Measurements from ENCODE around the gene SPATS2.

SPATS2 gene

DNA sequence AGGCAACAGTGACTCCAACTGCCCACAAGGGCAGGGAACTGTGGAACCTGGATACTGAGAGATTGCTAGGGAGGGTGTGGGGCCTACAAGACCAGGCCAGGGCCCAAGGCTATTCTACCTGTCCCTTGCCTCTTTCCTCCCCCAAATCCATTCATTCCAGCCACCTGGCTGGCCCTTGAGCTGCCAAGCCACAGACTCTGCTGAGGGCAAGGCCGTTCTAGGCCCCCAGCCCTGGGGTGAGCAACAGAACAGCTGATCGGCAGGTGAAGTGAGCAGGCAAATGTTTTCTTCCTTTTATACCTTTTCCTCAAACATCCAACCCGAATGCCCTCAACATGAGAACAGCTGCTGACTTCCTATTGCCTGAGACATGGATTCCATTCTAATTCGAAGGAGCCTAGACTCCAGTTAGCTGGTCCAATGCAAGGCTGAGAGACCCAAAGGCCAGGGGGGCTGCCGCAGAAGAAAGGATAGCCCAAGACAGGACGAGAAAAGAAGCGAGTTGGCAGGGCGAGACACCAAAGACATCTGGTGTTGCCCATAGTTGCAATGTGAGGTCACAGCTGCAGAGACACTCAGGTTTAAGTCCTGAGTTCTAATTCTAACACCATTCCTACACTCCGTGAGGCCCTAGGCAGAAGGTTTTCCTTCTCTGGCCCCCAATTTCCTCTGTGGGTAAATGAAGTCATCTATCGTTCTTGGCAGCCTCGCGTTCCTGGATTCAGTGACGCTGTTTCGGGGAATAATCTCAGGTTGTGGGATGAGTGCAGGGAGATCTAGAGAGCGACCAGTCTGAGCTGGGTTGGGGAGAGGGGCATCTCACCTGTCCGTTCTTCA is 31.9 kb upstream of the SPATS2 start:
- in situ Hi-C loops (cut with MboI; ENCODE audit: low sequenced_read_pairs) = loop anchor here (10.0 kb wide), 1 partner anchor 51 kb away; no protein-coding TSS in a partner anchor

DNA sequence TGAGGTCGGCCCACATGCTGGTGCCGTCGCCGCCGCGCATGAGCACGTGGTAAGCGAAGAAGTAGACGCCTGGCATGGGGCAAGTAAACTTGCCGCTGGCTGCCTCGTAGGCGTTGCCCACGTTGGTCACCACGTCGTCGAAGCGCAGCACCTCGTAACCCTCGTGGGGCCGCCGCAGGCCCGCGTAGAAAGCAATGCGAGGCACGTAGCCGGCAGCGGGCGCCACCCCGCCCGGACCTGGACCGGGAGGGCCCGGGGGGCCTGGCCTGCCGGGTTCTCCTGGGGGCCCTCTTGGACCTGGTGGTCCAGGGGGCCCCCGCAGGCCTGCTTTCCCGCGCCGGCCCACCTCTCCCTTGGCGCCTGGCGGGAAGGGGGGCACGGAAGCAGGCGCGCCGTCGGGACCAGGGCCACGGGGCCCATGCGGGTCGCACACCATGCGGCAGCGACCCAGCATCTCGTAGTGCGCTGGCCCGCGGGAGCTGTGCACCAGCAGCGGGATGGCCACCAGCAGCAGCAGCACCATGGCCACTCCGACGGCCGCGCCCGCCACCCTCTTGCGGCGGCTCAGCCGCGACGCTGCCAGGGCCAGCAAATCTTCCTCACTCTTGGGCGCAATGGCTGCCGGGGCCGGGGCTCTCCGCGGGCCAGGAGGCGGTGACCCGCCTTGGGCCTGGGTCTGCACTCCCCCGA is 31.2 kb upstream of the SPATS2 start:
- in situ Hi-C loops (cut with MboI; ENCODE audit: low sequenced_read_pairs) = loop anchor here (10.0 kb wide), 1 partner anchor 51 kb away; no protein-coding TSS in a partner anchor

DNA sequence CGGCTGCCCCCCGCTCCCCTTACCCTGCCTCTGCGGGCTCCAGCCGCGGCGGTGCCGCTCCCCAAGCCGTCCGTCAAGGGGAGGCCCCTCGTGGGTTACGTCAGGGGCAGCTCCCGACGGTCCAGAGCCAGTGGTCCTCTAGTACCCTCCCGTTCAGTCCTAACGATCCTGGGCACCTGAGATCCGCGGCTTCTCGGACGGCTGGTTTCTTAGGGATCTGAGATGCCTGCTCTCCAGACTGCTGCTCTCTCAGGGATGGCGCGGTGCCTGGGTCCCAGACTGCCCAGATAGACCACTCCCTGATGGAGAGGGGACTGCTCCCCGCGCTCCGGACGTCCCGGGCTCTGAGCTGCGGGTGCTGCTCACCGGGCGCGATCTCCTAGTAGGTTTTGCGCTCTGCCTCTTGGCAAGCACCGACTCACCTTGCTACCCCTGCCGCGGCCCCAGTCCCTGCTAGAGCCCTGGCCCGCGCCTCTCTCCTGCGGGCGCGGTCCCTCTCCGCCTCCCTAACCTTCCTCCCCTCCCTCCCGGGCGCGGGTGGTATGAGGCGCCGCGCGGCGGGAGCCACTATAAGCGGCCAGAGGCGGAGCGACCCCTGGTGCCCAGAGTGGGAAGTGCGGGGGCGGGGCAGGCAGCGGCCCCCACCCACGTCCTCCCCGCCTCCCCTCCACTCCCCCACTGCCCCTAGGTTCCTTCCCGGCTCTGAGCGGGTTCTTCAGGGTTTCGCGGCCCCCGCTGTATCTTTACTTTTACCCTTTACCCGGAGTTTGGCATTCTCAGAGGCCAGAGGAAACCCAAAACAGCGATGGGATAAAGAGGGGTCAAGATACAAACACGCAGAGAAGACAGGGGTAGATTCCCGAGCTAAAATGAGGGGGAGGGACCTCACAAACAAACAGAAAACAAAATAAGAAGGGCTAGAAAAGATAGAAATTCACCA is 30.3 kb upstream of the SPATS2 start, which contains the start of gene C1QL4:
C1QL4 (minus strand) TSS at position 544 of the 940 bp plus-strand sequence. CDS start 711 bp downstream, outside the sequence.
- in situ Hi-C loops (cut with MboI; ENCODE audit: low sequenced_read_pairs) = loop anchor here (10.0 kb wide), 1 partner anchor 52 kb away; no protein-coding TSS in a partner anchor

DNA sequence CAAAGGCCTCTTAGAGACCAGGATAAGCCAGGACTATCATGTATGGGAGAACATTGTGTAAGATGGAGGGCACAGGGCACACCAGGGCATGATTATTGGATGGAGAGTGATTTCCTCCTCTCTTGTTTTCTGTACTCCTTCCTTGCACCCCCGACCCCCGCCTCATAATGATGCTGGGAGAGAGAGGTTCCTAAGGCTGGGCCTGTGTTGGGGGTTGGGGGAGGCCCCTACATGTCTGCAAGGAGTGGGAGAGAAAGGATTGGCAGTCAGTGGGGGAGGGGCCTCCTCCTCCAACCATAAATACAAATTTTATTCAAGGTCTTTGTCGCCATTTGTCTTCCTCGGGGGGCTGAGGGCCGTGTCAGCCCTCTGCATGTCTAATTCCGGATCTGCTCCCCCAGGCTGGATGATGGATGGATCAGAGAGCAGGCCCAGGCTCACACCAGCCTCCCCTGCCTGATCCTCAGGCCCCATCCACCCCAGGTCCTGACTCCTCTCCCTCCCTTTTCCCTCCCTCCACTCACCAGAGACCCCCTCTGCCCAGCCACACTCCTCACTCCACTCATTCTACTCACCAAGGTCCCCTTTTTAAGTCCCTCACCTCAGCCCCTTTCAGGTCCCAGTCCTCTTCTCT is 28.3 kb upstream of the SPATS2 start:
- in situ Hi-C loops (cut with MboI; ENCODE audit: low sequenced_read_pairs) = loop anchor here (10.0 kb wide), 1 partner anchor 54 kb away; no protein-coding TSS in a partner anchor

DNA sequence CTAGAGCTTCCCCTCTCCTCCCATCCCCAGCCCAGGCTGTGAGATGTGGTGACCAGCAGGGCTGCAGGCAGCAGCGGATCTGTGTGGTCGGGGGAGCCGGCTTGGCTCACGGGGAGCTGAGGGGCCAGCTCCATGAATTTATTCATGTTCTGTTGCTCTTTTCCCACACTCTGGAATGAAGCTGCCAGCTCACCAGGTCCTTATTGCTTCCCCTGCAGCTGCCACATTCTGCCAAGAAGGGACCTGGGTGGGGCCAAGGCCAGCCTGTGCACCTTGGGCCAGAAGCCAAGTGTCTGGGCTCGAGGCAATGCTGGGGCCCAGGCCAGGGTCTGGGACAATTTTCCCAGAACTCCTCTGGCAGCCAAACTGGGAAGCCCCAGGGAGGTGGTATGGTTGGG is 27.8 kb upstream of the SPATS2 start:
- in situ Hi-C loops (cut with MboI; ENCODE audit: low sequenced_read_pairs) = loop anchor here (10.0 kb wide), 1 partner anchor 55 kb away; no protein-coding TSS in a partner anchor

DNA sequence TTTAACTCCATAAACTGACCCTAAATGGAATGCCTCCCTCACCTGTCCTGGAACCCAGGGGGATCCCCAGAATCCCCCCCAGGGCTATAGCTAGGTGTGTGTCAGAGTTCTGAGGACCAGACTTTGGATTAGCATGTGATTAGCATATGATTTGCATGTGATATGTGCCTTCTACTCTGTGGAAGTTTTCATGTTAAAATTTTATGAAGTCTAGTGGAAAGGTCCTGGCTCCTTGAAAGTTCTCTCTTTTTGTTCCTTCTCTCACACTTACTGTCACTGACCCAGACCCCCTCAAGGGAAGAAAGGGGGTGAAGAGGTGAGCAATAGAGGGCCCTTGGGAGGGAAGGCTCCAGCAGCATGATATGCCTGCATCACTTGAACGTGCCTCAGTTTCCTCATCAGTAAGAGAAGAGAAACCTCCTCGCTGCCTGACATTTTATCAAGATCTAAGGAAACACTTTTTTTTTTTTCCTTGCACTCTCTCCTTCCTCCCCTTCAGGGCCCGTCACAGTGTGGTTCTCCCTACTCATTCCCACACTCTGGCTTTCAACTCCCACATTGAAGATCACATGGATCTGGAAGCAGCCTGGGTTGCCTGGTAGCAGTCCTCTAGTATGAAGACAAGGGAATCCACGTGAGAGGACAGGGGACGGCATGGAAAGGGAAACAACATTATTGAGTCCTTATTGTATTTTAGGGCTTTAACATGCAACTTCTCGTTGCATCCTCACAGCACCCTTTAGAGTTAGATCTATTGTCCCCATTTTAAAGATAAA is 27.0 kb upstream of the SPATS2 start:
- in situ Hi-C loops (cut with MboI; ENCODE audit: low sequenced_read_pairs) = no loop called here

DNA sequence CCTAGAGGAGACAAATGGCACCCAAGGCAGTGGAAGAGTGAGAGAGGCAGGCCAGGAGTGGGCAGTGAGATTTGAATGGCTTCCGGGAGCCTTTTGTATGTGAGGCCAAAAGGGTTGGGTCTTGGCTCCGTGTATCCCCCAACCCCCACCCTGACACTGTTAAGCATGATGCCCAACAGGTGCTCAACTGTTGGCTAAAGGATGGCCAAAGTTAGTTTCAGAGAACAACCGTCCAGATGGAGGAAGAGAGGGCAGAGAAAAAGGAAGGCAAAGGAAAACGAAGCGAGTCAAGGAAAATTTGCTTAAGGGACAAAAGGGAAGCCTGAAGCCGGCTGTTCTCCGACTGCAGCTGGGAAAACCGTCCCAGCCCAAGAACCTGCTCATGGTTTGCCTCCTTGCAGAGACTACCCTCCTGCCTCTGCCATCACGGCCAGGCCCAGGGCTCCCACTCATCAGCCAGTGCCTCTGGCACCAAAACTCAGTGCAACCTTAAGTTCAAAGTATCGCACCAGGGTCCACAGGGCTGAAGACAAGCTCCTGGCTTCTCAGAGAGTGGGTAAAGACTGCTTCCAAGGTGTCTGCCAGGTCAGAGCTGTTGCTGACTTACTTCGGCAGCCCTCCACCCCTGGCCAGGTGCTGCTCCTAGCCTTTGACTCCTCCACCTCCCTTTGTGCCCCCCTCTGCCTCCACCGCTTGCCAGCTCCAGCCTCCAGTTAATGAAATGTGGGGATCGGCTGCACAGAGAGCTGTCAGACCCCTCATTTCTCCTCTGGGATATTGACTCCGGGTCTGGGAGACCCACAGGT is 26.1 kb upstream of the SPATS2 start:
- in situ Hi-C loops (cut with MboI; ENCODE audit: low sequenced_read_pairs) = no loop called here

DNA sequence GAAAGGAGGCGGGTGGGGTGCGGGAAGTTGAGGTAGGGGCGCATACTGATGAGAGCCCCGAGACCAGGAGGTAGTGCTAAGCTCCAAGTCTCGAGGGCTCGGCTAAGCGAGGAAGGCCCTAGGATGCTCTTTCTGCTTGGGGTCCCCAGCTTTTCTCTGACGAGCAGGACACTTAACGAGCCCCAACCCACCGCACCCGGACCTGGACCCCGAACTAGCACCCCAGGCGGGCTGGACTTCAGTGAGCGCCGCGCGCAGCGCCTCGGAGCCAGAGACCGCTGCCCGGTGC is 25.5 kb upstream of the SPATS2 start:
- in situ Hi-C loops (cut with MboI; ENCODE audit: low sequenced_read_pairs) = no loop called here

DNA sequence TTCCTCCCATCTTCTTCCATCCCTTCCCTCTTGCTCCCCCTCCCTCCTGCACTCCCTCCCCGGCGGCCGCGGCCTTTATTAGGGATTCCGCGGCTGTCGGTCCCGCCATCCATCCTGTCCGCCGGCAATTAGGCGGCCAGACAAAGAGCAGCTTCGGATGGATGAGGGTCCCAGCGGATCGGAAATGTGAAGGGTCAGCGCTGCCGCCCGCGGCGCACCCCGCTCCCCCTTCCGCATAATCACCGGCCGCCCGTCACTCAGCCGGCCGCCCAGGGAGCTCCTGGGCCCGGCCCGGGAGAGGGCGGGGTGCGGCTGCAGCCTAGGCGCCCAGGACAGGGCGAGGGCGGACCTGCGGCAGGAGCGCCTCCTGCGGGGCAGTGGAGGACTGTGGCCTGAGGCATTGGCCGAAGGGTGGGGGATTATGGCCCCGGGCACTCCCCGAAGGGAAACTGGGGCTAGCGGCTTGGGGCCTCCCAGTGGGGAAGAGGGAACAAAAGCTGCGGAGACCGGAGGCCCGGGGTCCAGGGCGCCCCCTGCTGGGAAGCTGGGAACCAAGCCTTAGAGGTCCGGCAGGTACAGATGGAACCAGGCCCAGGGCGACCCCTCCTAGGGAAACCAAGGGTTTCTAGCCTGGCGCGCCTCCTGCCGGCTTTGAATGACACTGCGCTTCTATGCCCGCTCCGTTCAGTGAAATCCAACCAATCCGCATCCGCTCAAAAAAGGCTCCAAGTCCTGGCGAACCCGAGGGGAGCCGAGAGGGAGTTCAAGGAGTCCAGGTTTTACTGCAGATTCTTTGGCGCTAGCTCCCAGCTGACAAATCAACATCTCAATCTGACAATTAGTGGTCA is 25.0 kb upstream of the SPATS2 start:
- in situ Hi-C loops (cut with MboI; ENCODE audit: low sequenced_read_pairs) = no loop called here

DNA sequence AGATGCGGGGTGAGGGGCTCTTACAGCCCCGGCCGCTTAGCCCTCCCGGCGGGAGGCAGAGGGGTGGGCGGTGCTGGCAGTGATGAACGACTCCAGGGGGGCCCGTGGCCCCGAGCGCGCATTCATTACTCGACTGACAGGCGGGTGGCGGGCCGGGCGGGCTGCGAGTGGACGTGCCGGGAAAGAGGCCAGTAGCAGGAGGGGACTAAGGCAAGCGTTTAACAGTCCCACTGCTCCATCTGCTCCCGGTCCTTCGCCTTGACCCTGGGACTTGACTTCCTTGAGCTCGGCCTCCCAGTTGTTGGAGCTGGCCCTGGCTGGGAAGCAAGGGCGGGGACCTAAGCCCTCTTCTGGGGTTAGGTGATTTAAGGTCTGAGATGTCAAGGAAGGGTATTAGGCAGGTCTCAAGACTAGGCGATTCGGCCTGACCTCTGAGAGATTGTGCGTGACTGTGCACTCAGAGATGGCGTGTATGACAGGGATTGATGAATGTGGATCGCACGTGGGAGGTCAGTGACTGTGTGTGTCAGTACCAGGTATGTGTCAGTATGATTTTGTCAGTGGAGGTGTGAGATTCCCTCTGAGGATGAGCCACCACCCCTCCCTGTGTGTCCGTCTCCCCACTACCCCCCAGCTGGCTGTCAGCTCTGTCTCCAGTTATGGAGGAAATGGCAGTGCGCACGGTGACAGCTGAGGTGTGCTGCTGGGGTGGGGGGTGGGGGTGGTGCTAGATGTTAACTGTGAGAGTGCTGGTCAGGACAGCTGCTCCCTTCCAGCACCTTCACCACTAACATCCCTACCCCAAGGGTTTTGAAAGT is 24.1 kb upstream of the SPATS2 start:
- in situ Hi-C loops (cut with MboI; ENCODE audit: low sequenced_read_pairs) = no loop called here

DNA sequence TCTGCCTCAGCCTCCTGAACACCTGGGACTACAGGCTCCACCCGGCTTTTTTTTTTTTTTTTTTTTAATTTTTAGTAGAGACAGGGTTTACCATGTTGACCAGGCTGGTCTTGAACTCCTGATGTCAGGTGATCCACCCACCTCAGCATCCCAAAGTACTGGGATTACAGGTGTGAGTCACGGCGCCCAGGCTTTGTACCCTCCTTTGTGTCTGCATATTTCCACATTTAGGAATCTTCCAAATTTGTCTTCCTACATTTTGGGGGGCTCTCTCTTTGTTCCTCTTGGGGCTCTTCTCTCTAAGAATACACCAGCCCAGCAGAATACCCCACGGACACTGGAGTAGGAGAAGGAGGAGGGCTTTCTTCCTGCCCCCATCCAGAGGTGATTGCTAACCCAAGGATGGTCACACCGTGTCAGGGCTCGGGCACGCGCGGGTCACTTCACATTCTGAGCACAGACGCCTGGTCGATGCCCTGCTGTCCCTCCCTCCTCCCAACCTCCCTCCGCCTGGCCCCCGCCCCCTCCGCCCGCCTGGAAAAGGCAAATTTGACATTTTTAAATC is 22.7 kb upstream of the SPATS2 start:
- in situ Hi-C loops (cut with MboI; ENCODE audit: low sequenced_read_pairs) = no loop called here

DNA sequence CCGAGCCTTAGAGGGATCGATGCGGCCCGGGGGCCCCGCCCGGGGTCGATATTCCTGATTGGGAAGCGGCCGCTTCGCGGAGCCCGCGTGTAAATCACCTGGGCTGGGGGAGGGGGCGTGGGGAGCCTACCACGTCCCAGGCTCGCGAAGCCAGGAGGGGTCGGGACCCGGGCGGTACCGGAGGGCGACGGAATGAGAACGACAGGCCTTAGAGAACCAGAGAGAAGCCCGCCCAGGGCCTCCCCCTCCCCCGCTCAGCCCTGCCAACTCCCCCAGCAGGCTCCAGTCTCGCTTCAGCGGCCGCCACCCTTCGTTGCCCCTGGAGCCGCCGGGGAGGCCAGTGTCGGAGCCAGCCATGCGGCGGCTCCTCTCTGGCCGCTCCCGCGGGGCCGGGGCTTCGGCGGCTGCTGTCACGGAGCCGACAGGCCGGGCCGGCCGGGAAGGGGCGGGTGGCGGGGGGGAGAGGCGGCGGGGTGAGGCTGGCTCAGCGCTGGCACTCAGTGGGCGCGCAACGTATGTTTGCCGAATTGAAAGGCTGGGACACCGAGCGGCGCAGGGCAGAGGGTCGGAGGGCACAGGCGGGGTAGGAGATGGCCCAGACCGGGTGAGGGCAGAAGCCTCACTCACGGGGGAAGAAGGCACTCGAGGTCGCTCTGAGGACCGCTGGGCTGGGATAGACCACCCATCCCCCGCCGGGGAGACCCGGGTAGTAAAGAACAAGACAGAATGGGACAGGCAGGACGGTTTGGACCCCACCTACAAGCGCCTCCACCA is 22.0 kb upstream of the SPATS2 start:
- in situ Hi-C loops (cut with MboI; ENCODE audit: low sequenced_read_pairs) = no loop called here

DNA sequence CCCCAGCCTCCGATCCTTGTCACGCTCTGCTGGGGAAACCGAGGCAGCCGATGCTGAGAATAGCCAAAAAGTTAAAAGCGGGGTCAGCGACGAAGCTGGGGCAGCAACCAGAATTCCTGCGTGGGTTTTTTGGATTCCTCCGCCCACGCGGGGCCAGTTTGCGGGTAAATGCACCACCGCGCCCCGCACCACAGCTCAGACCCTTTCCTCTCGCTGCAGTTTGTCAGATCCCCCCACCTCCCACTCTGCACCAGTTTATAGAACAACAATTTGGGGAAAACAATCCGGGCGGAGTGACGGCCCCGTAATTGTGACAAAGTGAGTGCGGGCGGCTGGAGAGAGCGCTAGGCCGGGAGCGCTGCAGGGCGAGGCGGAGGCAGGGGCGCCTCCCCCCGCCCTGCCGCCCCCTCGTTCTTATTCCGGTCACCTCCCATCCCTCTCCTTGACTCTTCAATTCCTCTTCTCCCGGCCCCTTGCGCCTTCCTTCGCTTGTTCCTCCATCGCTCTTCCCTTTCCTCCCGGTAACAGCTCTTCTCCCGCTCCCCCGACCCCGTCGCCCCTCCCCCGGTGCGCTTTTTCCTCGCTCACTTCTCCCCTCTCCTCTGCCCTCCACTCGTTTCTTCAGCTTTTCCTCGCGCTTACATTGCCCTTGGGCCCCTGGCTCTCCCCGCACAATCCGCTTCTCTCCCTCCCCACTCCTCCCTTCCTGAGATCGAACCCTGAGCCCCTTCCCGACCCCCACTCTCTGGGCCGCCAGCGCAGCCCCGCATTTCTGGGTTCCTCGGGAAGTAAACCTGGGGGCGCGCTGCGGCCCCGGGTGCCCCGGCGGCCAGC is 21.2 kb upstream of the SPATS2 start:
- in situ Hi-C loops (cut with MboI; ENCODE audit: low sequenced_read_pairs) = no loop called here

DNA sequence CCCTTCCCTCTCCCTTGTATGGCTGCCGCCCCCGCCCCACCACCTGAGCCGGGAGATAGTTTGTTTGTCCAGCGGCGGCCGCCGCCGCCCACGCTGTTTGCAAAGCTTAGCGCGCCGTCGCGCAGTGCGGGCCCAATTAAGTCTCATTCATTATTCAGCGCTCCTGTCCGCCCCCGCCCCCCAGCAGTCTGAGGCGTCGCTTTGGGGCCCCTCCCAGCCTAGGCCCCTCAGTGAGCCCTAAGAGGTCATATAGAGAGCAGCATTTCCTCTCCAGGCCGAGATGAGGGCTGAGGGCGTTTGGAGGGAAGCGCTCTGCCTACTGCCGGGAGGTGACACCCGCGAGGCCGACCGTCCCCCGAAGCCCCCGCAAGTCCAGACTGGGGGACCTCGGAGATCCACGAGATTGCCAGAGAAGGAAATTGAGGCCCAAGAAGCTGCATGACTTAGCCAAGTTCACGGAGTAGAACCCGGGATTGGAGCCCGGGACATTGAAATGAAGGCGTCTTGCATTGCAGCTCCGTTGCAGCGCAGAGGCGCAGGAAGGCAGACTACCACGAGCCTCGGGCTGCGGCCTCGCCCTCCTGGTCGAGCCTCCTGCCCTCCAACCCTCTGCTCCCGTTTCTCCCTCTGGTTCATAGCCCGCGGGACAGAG is 20.5 kb upstream of the SPATS2 start, which contains the start of gene DNAJC22:
DNAJC22 (plus strand) TSS at position 230 of the 652 bp plus-strand sequence. CDS start 1,985 bp downstream, outside the sequence.
- in situ Hi-C loops (cut with MboI; ENCODE audit: low sequenced_read_pairs) = no loop called here
